ENCODE measurements around the gene LRRC3.
"Not testable (repeated sequence)": the region's sequence is repeated elsewhere in the genome, so short reads cannot be mapped to it uniquely, and the experiment has no call there.

Gene LRRC3, protein sequence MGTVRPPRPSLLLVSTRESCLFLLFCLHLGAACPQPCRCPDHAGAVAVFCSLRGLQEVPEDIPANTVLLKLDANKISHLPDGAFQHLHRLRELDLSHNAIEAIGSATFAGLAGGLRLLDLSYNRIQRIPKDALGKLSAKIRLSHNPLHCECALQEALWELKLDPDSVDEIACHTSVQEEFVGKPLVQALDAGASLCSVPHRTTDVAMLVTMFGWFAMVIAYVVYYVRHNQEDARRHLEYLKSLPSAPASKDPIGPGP

GRCh38 chr21:44454747-44455523, at the start of gene LRRC3:
LRRC3 (plus strand) TSS chr21:44455510; CDS start chr21:44456645, 1,135 bp downstream.
- DNase-seq (ENCODE audit: low read depth, low spot score), result peak; percentile 65

DNA sequence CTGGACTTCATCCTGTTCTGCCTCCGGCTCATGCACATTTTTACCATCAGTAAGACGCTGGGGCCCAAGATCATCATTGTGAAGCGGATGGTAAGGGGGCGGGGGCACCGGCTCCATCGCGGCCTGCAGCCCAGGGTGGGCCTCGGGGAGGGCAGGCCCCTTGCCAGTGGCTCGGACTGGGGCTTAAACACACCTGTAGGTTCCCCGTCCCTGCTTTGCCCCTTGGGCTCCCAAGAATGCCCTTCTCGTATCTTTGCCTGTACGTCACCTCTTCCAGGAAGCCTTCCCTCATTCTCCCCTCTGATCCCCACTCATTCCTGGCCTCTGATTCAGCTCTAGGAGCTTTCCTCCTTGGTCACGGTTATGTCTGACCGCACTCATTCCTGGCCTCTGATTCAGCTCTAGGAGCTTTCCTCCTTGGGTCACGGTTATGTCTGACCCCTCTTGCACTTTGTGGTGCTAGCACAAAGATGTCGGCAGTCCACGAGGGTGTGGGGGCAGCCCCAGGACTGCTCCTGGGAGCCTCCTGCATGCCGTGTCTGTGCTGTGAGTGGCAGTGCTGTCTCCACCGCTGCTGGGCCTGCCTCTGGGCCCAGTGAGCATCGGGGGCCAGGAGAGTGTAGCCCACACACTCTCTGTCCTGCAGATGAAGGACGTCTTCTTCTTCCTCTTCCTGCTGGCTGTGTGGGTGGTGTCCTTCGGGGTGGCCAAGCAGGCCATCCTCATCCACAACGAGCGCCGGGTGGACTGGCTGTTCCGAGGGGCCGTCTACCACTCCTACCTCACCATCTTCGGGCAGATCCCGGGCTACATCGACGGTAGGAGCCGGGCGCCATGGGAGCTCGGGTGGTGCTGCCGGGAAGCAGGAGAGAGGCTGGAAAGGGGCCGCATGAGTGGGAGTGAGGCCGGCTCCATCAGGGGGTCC, 49.1 kb upstream of the LRRC3 start:
- no peak for DNase-seq (ENCODE audit: low read depth, low spot score)

- DNase-seq (ENCODE audit: low read depth, low spot score), result no peak
These were observed 48.4 kb upstream of the LRRC3 start for GRCh38 chr21:44406953-44407352.

DNA sequence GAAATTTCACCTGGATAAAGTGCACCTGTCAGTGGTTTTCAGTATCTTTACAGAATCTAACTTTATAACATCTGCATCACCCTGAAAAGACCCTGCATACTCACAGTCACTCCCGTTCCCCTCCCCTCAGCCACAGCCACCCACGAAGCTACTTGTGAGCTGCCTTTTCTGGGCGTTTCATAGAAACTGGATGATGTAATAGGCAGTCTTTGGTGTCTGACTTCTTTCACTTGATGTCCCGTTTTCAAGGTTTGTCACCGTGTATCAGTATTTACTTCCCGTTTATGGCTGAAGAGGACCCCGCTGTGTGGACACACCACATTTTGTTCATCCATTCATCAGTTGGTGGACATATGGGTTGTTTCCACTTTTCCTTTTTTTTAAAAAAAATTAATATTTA, 47.8 kb upstream of the LRRC3 start:
- no peak for DNase-seq (ENCODE audit: low read depth, low spot score)

DNA sequence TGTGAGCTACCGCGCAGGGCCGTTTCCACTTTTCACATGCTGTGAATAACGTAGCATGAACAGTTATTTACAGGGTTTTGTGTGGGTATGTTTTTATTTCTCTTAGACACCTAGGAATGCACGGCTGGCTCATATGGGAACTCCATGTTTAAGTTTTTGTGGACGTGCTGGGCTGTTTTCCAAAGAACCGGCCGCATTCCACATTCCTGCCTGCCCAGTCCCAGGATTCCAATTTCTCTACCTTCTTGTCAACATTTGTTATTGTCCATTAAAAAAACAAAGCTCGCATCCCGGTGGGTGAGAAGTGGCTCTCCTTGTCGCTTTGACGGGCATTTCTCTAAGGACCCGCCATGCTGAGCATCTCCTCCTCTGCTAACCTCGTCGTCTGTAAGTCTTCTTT, 47.1 kb upstream of the LRRC3 start:
- no peak for DNase-seq (ENCODE audit: low read depth, low spot score)

DNA sequence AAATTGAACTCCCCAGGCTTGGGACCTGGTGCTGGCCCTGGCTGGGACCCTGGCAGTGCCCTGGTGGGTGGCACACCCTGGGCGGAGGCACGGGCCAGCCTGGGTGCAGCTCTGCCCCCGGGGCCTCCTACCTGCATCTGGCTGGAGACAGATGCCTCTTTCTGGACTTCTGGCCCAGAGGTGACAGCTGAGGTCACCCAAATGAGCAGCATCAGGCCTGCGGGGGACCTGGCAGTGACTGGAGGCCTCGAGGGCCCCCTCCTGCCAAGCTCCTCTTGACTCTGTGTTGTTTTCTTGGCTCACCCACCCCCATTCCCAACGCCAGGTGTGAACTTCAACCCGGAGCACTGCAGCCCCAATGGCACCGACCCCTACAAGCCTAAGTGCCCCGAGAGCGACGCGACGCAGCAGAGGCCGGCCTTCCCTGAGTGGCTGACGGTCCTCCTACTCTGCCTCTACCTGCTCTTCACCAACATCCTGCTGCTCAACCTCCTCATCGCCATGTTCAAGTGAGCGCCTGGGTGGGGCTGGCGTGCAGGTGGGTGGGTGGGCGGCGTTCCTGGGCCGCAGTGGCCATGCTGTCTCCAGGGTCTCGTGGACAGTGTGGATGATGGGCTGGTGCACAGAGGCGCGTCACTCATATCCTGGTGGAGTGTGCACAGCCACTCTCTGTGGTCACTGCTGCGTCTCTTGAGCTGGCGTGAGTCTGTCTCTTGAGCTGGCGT, 41.6 kb upstream of the LRRC3 start:
- DNase-seq (ENCODE audit: low read depth, low spot score), result no peak

DNA sequence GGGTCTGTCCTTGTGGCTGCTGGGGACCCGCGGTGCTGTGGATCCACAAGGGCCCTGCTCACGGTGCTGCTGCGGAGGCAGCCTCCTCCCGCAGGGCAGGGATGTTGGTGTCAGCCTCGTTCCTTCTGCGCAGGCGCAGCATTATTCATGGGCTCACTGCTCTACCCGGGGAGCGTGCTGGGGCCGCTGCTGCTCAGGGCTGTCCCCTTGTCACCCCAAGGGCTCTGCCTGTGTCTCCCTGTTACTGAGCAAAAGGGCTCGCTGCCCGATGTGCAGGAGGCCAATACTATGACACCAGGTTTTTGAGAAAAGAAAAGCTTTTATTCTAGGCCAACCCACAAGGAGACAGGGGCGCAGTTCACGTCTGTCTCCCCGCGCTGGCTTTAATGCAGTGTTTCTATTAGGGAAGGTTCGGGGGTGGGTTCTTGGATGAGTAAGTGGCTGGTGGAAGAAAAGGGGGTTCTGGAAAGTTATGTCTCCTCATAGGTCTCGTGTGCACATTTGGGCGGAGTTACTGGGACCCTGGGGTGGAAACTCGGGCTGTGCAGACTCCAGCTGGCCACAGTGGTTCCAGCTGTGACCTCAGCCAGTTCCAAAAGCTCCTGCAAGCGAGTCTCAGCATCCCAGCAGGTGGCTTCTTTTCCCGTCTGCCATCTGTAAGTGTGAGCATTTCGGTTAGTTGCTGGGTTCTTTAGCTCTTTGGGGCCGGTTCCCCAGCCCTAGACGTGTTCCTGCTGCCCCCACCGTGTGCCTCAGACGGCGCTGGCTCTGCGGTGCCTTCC, 40.8 kb upstream of the LRRC3 start:
- DNase-seq (ENCODE audit: low read depth, low spot score), result no peak

GRCh38 chr21:44415073-44416025, 40.0 kb upstream of the LRRC3 start:
- DNase-seq (ENCODE audit: low read depth, low spot score), result no peak

GRCh38 chr21:44416193-44416592, 39.1 kb upstream of the LRRC3 start:
- no peak for DNase-seq (ENCODE audit: low read depth, low spot score)

GRCh38 chr21:44417621-44418107, 37.6 kb upstream of the LRRC3 start:
- not testable (repeated sequence) for DNase-seq (ENCODE audit: low read depth, low spot score)

GRCh38 chr21:44418108-44418875, 37.0 kb upstream of the LRRC3 start:
- no peak for DNase-seq (ENCODE audit: low read depth, low spot score)

DNA sequence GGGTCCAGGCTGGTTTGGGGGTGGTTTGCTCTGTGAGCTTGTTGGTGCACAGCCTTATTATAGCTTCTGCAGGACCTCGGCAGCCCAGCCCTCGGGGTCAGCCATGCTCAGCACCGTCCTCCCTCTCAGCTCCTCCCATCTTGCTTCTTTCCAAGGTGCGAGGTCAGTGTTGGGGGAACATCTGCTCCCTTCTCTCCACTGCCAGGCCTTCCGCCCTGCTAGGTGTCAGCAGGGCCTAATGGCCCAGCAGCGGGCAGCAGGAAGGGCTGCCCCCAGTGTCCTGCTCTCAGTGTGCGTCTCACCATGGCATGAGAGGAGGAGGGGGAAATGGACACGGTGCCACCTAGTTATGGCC, 36.5 kb upstream of the LRRC3 start:
- DNase-seq (ENCODE audit: low read depth, low spot score), result no peak

- DNase-seq (ENCODE audit: low read depth, low spot score), result no peak
These were observed 35.6 kb upstream of the LRRC3 start for GRCh38 chr21:44419679-44420078.

DNA sequence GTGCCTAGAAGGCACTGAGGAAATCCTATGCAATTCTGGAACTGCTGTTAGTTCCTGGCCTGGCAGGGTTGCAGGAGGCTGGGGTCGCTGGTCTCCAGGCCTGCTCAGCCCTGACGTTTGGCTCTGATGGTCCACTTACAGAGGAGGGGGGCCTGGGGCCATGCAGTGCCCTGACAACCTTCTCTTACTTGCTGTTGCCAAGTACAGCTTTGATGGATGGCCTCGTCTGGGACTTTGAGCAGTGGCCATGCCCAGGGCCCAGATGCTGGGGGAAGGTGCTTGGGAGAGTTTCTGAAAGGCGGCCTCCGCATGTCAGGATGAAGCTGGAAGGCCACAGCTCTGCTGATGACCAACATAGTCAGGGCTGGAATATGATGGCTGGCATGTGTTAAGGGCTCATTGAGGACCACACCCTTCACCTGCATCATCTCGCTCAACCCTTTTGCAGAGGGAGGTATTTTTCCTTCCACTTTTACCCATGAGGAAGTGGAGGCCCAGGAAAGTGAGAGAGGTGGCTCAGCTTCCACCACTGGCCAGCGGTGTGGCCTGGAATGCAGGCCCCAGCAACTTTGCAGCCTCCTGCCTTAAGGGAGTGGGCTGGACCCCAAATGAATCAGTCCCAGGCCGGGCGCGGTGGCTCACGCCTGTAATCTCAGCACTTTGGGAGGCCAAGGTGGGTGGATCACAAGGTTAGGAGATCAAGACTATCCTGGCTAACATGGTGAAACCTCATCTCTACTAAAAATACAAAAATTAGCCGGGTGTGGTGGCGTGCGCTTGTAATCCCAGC, 34.7 kb upstream of the LRRC3 start:
- DNase-seq (ENCODE audit: low read depth, low spot score), result no peak

DNA sequence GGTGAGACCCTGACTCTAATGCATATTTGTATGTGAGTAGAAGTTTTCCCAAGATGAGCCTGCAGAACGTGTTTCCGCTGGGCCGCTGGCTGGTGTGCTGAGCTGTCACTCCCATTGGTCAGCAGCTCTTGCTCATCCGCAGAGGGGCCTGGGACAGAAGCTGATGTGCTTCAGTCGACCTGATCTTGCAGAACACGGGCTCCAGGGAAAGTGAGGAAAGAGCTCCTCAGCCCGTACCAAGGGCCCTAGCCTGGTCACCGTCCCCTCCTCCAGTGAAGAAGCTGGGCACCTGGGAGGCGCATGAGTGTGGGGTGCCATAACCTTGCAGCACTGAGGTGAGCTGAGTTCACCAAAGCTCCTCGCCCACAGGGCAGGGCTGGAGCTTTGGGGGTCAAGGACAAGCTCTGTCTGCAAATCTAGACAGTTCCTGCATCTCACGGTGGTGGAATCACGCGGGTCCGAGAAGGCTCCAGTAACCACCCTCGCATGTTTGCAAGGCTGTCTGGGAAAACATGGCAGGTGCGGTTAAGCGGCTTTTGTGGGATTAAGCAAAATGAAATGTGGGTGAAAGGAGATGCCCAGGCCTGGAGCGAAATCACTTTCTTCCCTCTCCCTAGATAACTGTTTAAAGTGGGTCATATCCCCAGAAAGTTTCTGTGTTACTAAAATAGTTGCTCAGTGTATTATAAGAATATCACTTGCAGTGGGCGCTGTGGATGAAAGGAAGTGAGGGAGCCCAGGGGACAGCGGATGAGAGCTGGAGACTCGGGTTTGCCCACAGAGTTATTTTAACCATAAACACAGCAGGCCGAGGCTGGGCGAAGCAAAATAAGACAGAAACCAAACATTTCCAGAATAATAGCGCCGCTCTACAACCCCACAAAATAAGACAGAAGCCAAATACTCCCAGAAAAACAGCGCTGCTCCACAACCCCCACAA, 33.1 kb upstream of the LRRC3 start:
- DNase-seq (ENCODE audit: low read depth, low spot score), result no peak

DNA sequence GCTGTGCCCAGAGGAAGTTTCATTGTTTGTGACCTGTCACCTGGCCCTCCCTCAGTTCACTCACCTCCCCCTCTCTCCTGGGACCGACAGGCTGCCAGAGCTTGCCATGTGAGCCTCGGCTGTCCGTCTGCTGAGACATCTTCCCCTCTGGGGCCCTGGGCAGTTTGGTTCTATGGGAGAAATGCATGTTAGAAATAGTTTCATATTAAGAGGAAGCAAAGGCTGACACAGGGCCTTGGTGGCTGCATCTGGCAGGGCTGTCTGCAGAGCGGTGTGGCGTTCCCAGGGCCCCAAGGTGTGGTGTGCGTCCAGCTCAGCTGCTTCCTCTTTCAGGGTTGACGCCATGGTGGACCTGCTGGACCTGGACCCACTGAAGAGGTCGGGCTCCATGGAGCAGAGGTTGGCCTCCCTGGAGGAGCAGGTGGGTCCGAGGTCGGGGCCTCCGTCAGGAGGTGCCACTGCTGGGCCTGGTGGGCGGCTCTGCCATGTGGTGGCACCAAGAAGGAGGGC, 31.9 kb upstream of the LRRC3 start:
- no peak for DNase-seq (ENCODE audit: low read depth, low spot score)

Data from activated CD4-positive, CD25-positive, alpha-beta regulatory T cell treated with anti-CD3 and anti-CD28 coated beads, Interleukin-2, amount 50 U/mL, for 16 hours (primary cell).